HG02798 (cell line): ENCODE data around the gene MYL9.
A peak's percentile ranks its signal among the peaks of the same experiment; 100 is the strongest.
"Not testable (repeated sequence)": the region's sequence is repeated elsewhere in the genome, so short reads cannot be mapped to it uniquely, and the experiment has no call there.

ENCODE experiments used
- ATAC-seq: cut with Tn5 transposase; IDR thresholded peaks from one replicate; pipeline ENCODE4 v1.9.1; 2021; ENCODE audit warnings: mild to moderate bottlenecking; ENCODE audit not compliant: unreplicated experiment, poor library complexity

Gene MYL9

DNA sequence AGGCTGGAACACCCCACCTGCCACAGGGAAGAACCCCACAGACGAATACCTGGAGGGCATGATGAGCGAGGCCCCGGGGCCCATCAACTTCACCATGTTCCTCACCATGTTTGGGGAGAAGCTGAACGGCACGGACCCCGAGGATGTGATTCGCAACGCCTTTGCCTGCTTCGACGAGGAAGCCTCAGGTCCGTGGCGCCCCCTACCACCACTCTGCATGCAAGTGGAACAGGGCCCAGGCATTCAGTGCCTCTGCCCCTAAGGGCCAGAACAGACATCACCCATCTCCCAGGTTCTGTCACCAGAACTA is 6.6 kb downstream of the MYL9 start:
- no peak for ATAC-seq

DNA sequence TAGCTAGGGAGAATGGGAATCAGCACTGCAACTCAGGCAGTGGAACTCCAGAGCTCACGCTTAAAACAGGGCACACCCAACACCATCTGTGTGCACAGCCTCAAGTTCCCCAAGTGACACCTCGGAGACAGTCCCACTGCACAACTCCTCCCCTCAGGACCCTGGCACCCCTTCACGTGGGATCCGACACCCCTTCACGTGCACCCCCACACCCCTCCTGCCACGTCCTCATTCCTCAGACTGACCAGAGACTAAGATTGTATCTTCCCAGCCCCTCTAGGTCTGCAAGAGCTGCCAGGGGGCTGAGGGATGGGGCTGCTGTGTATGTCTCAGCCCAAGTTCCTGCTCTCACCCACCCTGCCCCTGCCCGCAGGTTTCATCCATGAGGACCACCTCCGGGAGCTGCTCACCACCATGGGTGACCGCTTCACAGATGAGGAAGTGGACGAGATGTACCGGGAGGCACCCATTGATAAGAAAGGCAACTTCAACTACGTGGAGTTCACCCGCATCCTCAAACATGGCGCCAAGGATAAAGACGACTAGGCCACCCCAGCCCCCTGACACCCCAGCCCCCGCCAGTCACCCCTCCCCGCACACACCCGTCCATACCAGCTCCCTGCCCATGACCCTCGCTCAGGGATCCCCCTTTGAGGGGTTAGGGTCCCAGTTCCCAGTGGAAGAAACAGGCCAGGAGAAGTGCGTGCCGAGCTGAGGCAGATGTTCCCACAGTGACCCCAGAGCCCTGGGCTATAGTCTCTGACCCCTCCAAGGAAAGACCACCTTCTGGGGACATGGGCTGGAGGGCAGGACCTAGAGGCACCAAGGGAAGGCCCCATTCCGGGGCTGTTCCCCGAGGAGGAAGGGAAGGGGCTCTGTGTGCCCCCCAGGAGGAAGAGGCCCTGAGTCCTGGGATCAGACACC is 7.6 kb downstream of the MYL9 start:
- ATAC-seq: no peak

DNA sequence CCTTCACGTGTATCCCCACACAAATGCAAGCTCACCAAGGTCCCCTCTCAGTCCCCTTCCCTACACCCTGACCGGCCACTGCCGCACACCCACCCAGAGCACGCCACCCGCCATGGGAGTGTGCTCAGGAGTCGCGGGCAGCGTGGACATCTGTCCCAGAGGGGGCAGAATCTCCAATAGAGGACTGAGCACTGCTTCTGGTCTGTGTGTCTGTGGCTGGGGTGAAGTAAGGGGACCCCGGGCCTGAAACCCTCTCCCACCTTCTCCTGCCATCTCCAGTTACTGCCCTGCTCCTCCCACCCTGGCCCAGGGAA is 8.3 kb downstream of the MYL9 start:
- ATAC-seq: no peak

- ATAC-seq: no peak
These were observed 8.8 kb downstream of the MYL9 start for GRCh38 chr20:36549942-36550789.

DNA sequence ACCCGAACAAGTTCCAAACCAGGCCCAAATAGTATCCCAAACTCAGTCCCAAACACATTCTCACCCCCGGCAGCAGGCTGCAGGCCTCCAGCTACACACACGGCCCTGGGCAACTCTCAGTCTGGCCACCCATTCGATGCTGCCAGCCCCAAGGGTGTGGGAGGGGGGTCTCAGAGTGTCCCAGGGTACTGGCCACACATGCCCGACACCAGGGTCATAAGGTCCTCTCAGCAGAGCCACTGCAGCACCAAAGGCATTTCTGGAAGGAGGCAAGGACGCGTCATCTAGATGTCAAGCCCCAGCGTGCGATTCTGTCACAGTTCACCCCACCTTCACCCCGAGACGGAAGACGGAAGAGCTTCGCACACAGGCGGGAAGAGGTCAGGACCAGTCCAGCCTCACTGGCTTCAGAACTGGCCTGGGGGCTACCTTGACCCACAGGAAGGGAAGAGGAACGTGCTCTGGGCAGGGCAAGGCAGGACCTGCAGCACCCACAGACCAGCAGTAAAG is 9.5 kb downstream of the MYL9 start:
- ATAC-seq: no peak

DNA sequence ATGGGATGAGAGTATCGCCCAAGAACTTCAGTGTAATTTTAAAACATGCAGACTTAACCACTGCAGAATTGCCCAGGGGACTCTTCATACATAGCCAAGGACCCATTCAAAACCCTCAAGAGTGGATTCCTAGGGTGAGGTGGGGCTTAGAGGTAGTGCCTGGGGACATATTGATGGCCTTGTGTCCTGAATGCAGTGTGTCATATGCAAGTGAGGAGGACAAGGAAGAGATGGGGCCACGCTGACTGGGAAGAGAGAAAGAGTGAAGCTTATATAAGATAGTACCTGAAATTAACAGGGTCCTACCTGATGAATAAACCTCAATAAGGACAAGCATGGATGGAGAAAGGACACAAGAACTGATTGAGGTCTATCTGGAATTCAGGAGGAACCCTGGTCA is 13.9 kb downstream of the MYL9 start:
- ATAC-seq: no peak

DNA sequence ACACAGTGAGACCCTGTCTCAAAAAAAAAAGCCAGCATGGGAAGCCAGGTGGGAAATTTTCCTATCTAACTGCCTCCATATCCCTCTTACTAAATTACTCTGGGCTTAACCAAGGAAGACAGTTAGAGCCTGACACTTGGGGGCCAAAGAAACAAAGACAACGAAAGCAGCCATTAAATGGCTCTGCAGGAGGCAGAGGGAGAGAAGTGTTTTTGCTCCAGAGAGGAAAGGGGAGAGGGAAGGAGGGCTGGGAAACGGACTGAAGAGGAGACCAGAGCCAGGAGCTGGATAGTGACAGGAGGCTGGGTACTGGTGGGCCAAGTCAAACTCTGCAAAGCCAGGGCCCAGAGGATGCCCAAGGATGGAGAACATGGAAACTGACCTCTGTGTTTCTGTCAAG is 21.4 kb downstream of the MYL9 start:
- ATAC-seq: no peak

DNA sequence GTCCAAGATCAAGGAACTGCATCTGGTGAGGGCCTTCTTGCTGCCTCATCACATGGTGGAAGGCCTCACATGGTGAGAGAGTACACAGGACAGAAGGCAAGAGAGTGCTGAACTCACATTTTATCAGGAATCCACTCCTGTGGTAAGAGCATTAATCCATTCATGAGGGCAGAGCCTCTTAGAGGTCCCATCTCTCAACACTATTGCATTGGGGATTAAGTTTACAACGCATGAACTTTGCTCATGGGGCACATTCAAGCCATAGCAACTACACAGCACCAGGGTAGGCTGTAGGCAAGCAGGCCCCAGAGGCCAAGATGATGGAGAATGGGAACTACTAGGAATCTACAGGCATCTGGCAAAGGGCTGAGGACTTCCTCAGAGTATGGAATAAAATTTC is 22.1 kb downstream of the MYL9 start:
- ATAC-seq: no peak

DNA sequence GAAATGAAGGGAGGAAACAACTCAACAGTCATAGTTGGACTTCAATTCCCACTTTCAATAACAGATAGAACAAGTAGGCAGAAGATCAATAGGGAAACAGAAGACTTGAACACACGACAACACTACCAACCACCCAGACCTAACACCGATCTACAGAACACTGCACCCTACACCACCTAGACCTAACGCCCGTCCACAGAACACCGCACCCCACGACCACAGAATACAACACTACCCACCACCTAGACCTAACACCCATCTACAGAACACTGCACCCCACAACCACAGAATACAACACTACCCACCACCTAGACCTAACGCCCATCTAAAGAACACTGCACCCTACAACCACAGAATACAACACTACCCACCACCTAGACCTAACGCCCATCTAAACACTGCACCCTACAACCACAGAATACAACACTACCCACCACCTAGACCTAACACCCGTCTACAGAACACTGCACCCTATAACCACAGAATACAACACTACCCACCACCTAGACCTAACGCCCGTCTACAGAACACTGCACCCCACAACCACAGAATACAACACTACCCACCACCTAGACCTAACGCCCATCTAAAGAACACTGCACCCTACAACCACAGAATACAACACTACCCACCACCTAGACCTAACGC is 22.9 kb downstream of the MYL9 start:
- not testable (repeated sequence) for ATAC-seq

DNA sequence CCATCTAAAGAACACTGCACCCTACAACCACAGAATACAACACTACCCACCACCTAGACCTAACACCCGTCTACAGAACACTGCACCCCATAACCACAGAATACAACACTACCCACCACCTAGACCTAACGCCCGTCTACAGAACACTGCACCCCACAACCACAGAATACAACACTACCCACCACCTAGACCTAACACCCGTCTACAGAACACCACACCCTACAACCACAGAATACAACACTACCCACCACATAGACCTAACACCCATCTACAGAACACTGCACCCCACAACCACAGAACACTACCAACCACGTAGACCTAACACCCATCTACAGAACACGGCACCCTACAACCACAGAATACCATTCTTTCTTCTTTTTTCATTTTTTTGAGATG is 23.4 kb downstream of the MYL9 start:
- not testable (repeated sequence) for ATAC-seq

- ATAC-seq: no peak
These were observed 24.2 kb downstream of the MYL9 start for GRCh38 chr20:36565520-36565919.

DNA sequence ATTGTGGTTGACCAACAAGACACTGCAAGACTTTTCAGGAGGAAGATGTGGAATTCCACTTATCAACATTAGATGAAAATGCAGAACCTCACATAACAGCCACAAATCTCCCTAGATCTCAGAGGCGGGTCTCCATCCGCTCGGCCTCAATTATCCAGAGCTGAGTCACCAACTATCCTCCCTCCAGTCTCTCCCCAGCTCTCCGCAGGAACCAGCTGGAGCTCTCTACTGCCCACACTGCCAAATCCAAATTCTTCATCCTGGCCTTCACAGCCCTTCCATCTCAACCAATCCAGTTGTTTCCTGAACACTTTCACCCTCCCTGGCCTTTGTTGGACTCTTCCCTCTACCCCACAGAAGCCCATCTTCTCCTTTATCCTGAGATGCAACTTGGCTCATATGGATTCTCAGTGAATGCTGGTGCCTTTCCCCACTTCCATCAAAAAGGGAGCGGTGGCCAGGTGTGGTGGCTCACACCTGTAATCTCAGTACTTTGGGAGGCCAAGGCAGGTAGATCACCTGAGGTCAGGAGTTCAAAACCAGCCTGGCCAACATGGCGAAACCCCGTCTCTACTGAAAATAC is 28.6 kb downstream of the MYL9 start:
- ATAC-seq: no peak

DNA sequence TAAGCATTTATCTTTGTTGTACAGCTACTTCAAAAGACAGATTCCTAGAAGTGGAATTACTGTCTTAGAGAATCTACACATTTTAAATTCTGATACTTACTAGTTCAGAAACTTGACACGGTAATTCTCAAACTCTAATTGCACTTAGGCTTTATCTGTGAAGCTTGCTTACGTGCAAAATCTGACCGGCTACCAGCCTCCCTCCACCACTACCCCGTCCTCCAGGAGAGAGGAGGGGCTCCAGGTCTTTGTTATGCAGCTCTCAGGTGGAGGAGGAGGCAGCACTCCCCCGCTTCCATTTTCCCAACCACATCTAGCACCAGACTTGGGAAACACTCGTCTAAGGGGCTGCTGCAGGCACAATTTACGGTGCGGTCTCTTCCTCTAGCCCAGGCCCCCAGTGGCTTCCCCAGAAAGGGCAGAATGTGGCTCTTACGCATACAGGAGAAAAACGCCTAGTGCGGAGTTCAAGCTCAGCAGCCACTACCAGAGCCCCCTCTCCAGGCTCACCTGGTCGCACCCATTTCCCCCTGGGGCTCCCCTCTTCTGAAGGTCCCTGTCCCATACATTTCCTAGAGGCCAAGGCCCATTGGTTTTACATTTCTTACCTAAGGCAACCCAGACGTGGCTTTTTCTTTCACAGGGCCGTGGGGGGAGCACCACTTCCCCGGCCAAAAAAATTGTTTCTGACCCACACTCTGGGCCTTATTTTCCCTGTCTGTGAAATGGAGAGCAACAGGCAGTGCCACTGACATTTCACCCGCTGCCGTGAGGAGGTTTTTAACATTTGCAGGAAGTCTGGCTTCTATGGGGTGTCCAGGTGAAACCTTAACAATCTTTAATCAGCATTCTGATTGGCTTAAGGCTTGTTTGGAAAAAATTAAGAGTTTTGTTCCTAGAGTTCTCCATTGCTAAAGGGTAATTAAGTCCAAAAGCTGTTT is 30.5 kb downstream of the MYL9 start:
- no peak for ATAC-seq

- ATAC-seq: peak; percentile 7
These were observed 31.4 kb downstream of the MYL9 start for GRCh38 chr20:36572701-36573102.

DNA sequence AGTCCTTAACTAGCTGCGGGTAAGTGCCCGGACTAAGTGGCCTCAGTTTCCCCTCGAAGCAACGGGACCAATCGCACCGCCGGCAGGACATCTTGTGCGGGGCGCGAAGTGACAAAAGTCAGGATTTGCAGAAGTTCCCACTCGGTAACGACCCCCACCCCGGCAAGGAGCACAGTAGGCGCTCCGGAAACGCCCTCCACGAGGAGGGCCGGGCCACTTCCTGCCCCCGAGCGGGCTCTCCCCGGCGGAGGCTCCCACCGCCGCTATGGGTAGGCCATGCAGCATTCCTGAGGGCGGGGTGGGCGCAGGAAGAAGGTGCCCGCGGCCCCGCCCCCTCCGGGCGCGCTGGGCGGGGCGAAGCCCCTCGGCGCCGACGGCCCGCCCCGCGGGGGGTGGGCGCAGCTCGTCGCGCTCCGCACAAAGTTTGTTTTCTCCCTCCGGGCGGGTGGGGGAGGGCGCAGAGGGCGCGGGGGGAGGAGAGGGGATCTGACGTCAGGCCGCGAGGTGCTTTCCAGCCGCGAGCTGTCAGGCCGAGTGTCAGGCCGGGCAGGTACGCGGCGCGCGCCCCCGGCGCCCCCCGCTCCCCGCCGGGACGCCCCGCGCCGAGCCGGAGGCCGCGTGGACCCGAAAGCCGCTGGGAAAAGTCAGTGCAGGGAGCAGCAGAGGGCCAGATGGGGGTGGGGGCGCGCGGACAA is 31.9 kb downstream of the MYL9 start, which contains the start of gene TGIF2:
Gene TGIF2, plus strand, starts transcription at position 495 of the 695 bp plus-strand sequence. CDS start 5,178 bp downstream, outside the sequence.
- peak; percentile 83 for ATAC-seq

DNA sequence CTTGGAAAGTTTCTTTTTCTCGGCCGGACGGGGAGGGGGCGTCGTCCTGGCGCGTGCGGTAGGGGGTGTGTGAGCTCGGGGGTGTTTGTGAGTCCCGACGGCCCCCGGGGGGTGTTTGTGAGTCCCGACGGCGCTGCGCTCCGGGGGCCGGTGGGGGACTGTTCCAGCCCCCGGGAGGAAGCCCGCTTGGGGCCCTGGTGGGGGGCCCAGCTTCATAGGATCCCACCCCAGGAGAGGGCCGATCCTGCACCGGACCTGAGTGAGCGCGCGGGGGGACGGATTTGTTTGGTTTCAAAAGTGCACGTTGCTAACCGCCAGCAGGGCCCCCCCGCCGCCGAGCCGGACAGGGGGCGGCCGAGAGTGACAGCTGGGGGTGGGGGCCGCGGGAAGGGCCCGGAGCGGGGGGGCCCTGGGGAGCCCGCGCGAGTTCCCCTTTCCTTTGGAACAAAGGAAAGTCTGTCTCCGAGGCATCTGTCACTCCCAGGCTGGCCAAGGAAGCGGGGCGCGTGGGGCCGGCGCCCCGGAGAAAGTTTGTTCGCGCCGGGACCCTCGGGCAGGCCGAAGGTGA is 32.6 kb downstream of the MYL9 start:
- ATAC-seq: no peak

- ATAC-seq: no peak
These were observed 33.2 kb downstream of the MYL9 start for GRCh38 chr20:36574366-36575135.

- no peak for ATAC-seq
These were observed 34.7 kb downstream of the MYL9 start for GRCh38 chr20:36576081-36576445.
